ENCODE measurements around the gene JAZF1. TPM values are rescaled to one million over a fixed set of nuclear protein-coding genes. Genes with fewer than 3 reads are reported as not detected.

Gene JAZF1
- total RNA-seq, 1 experiment from 2014 or later: 18.8 TPM

DNA sequence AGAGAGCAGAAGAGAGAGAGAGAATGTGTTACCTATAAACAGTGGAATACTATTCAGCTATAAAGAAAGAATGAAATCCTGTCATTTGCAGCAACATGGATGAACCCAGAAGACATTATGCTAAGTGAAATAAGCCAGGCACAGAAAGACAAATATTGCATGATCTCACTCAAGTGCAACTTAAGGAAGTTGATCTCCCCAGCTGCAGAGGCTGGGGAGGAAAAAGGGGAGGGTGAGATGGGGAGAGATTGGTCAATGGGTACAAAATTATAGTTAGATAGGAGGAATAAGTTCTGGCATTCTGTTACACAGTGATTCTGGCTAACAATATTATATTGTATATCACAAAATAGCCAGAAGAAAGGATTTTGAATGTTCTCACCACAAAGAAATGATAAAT is 11.2 kb upstream of the JAZF1 start:
- DNase-seq (ENCODE audit: low spot score): no peak

DNA sequence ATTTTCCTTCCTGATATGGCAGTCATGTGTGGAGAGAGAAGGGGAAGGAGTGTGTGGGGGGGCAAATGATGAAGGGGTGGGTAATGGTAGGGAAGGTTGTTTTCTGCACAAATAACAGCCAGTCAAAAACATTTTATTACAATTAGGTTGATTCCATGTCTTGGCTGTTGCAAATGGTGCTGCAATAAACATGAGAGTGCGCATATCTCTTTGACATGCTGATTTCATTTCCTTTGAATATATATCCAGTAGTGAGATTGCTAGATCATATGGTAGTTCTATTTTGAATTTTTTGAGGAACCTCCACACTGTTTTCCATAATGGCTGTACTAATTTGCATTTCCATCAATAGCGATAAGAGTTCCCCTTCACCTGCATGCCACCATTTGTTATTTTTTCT is 10.6 kb upstream of the JAZF1 start:
- no peak for DNase-seq (ENCODE audit: low spot score)

DNA sequence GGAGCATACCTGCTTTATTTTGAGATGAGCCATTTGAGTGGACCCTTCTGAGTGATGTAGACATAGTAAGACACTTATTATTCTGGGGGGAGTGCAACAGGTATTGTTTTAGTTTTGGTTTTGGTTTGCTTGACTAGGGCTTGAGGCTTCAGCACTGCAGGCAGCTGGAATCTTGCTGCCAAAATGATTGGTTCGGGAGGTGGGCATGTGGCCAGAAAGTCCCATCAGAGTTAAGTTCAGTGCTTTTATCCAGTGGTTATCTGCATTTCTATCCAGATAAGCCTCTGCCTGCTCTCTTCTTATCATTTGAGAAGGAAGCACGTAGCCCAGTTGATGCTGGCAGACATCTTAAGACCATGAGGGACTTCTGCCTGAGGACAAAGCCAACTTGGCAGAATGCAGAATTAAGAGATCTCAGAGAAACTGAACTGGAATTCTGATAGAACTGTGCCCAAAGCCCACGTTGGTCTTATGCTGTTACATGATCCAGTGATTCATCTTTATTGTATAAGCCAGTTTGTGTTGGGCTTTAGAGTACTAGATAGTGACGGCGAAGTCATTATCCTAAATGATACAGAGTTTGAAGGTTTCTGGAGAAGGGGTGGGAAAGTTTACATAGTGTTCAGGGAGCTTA is 9.6 kb upstream of the JAZF1 start:
- DNase-seq (ENCODE audit: low spot score): no peak

DNA sequence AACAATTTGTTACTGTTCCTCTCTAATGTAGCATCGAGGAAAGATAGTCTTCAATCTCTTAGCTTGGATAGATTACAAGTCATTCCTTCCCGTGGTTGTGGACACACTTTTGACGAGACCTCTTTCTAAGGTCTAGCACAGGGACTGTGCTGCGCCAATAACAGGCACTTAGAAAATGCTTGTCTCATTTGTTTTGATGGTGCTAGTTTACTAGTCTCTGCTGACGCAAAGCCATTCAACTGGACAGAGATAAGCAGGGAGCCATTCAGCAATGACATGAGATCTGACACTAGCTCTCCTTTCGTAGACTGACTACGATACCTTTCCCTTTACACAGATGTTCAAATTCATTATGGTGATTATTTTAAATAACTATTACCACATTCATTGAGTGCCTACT is 6.4 kb upstream of the JAZF1 start:
- no peak for DNase-seq (ENCODE audit: low spot score)

DNA sequence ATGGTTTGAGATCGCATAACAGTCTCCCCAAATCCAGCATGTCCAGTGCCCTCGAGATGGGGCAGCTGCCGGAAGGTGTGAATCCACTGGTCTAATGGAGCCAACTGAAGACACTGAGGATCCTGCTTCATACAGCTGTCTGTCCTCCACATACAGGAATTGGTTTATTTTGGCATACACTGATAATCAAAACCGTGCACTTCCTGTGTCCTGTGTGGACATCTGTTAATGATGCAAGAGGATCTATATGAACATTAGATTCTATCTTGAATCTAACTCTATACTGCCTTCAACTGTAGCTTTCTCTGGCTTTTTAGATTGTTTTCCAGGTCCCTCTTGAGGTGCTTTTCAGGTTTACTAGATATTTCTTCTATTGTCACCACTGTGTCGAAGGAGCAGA is 3.0 kb upstream of the JAZF1 start:
- DNase-seq (ENCODE audit: low spot score): no peak

DNA sequence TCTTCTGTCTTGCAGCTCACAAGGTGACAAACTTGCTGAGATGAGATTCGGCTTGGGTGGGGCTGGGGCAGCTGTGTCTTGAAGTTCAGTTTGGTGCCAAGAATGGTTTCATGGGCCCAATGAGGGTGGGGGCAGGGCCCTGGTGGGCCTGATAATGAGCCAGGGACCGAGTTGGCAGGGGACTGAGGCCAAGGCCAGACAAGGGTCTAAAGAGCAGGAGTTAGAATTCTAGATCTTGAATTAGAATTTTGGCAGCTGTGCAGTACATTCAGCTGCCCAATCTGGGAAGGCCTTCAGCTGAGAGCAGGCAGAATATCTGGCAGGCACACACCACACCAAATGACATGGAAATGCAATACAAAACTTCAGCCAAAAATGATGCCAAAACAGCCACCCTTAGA is 1.5 kb upstream of the JAZF1 start:
- DNase-seq (ENCODE audit: low spot score): no peak

DNA sequence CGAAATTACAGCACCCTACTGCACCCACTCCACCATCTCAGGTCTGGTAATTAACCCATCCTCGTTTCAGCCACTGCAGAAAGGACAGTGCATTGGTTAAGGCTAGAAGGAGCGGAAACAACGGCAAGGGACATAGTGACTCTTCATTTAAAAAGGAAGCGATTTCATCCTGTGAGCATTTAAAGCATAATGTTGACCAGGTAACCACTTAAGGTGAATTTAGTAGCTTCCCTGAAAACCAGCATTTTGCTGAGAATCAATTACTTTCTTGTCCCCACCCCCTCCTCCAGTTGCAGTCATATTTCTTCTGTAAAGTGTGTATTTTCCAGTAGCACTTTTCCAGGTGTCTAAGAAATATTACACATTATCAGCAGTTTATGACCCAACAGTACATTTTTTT is 821 bp upstream of the JAZF1 start:
- DNase-seq (ENCODE audit: low spot score): no peak

DNA sequence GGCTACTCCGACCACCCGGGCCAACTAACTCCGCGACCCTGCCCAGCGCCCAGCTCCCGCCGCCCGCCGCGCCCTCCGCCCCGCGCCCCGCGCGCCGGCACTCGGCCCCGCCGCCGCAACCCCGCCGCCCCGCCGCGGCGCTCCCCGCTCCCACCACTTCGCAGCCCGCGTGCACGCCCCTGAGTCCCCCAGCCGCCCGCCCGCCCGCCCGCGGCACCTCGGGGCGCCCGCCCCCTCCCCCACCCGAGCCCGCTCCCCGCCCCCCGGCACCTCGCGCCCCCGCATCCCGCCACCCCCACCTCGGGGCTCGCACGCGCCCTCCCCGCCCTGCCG is 598 bp downstream of the JAZF1 start:
- no peak for DNase-seq (ENCODE audit: low spot score)

DNA sequence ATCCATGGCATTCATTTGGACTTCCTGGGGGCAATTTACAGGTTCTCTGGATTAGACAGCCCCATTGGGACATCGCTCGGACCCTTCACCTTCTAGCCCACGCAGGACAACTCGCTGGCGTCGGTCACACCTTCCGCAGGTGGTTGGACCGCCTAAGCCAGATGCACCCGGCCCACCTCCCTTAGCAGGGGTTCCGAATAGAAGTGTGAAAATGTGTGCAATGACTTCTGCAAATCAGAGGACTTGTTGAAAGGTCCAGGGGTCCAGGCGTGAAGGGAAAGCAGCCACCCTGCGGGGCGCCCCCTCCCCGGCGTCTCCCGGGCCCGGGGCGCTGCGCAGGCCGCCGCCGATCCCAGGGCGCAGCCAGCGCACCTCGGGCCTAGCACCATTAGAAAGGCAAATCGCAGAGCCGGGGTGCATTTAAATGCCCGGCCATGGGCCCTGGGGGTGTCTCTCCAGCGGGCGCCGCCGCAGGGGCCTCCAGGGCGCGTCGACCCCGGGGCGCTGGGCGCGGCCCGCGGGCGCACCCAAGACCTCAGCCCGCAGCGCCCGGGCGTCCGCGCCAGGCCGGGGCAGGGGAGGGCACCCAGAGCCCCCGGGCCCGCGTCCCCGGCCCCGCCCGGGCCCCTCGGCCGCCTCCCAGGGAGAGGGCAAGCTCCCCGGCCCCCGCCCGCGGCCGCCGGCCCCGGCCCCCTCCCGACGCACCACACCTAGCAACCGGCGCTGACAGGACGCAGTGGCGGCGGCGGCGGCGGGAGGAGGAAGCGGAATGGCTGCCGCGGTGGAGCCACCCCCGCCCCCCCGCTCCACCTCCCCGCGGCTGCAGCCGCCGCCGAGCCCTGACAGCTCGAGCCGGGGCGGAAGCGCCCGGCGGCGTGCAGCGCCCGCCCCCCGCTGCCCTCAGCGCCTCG is 1.2 kb downstream of the JAZF1 start:
- peak; percentile 49 for DNase-seq (ENCODE audit: low spot score)

DNA sequence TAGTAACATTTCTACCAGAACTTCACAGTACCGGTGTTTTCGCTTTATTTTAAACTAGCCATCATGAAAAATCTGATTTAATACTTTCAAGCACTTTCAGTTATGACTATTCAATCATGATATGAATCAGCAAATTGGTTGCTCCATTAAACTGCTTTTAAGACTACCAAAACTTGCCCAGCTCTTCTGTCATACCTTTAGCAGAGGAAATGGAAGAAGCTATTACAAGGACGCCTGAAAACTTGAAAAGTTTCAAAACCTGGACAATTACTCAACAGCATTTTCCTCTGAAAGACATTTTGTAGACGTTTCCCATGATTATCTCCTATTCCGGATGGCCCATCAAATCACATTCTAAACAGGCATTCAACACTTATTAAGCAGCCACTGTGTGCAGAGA is 2.0 kb downstream of the JAZF1 start:
- DNase-seq (ENCODE audit: low spot score): no peak

DNA sequence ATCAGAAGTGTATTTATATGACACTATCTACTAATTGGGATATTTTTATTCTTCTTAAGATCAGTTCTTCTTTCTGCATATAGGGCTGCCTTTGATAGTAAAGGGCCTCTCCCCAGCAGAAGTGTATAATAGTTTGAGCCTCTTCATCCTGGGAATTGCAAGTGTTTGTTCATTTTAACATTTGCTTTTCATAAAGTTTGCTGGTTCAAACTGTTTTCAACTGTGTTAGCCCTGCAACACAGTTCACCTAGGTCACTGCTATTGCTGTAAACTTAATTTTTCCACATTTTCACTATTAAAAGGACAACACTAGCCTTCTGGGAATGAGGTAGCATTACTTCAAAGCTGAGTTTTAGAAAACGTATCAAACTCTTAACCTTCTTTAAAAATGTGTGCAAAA is 2.8 kb downstream of the JAZF1 start:
- DNase-seq (ENCODE audit: low spot score): no peak

DNA sequence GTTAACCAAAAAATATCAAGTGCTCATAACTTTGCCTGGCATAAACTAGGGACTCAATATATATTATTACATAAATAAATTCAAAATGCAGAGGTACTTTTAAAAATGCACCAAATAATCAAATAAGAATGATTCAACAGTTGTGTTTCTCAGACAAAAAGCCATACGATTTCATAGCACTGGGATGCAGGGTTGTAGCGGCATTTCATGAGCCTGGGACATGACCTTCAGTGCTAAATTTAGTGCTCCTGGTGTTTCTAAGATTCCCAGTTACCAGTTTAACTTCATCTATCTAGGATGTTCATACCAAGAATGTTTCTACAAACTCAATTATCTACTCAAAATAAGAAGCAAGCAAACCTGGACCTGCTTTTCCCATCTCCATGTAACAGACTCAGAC is 4.0 kb downstream of the JAZF1 start:
- no peak for DNase-seq (ENCODE audit: low spot score)

DNA sequence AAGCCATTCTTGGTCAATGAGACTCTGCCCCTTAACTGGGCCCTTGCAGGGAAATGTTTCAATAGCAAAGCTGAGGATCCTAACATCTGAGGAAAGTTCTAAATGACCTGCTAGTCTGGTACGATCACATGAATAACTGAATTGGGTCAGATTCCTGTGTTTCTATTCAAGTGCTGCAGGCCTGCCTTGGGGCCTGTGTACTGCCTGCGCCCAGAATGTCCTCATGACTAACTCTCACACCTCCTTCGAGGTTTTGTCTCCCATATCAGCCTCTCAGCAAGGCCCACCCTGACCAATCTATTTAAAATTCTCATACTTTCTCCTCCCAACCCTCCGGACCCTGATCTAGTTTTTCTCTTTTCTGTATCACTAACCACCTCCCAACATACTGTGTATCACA is 4.4 kb downstream of the JAZF1 start:
- no peak for DNase-seq (ENCODE audit: low spot score)

DNA sequence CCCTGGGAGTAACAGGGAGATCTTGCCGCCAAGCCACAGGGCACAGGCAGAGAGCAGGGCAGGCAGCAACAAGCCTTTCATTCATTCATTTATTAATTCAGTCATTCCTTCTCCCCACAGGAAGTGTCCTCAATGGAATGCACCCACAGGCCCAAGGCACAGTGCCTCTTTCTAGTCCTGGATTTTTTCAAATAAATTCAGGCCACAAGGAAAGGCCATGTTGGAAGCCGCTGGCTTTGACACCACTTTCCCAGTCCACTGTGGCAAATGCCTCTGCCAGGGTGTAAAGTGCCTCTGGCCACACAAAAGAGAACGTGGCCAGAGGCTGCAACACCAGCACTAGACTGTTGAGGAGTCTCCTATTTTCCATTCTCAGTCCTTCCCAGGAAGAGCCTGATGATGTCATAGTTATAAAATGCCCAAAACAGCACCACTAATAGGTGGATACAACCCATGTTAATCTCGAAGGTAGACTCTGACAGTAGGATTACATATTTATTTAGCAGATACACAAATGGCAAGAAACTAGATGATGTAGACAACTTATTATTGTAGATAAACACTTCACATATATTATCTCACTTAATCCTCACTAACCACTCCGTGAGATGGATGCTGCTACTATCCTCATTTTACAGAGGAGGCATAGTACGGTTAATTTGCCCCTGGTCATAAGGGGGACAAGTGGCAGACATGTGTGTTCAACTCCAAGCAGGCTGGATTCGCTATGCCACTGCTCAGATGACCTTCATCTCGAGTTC is 5.5 kb downstream of the JAZF1 start:
- peak; percentile 25 for DNase-seq (ENCODE audit: low spot score)

DNA sequence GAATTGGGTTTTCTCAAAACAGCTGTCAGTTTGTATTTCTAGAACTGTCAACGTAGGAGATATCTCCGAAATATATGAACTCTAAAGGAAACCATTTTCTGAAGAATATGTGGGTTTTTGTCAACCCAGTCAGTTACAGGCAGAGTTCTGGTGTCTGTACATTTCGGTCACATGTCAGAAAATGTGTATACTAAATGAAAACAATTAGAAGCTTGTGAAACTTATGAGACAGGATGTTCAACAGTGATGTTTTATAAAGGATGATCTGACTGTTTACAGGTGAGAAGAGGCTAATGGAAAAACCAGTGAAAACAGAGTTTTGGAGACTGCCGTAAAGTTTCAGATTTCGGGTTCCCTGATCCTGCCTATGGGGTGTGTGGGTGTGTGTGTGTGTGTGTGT is 6.2 kb downstream of the JAZF1 start:
- DNase-seq (ENCODE audit: low spot score): no peak

DNA sequence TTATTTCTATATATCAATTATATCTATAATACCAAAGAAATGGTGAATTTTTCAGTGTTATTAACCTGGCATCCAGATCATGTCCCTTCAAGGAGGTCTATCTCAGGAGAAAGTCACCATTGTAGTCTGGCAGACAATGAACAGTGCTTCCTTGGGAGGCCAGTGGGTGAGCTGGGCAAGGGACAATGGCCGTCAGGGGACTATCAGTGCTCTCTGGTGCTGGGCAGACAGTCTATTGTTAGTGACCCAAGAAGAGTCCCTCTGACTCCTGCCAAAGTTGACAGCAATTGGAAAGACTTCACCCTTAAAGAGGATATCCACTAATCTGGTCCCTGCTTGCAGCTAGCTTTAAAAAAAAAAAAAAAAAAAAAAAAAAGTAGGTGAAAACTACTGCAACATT is 7.1 kb downstream of the JAZF1 start:
- no peak for DNase-seq (ENCODE audit: low spot score)

DNA sequence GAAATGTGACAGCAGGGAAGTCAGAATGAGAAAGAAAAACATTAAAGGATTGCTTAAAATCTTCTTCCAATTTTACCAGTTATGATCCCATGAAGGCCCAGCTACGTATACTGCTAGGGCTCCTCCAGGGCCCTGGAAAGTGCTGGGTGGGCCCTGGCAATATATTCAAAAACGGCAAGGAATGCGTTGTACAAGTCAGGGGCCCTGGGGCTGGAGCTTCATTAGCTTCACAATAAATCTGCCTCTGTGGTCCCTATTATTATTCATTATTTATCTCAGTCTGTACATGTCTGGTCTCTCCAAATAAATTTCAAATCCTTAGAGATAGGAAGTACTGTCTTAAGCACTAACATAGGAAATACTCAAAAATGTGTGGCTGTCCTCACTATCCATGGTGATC is 7.6 kb downstream of the JAZF1 start:
- no peak for DNase-seq (ENCODE audit: low spot score)

DNA sequence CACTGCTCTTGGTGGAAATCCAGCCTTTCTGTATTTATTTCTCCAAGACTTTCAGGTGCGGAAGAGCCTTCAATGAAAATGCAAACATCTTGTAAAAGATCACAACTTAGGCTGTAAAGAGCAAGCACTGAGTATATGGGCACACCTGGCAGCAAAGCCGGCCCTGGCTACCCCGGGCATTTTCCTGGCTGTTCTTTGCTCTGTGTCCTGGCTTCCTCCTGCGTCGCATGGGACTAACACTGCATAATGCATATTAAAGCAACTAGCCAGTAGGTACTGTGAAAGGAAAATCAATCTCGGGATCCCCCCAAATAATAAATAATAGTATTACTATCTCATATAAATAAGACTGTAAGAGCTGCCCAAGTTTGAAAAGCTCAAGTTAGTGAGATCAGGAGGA is 9.9 kb downstream of the JAZF1 start:
- no peak for DNase-seq (ENCODE audit: low spot score)

DNA sequence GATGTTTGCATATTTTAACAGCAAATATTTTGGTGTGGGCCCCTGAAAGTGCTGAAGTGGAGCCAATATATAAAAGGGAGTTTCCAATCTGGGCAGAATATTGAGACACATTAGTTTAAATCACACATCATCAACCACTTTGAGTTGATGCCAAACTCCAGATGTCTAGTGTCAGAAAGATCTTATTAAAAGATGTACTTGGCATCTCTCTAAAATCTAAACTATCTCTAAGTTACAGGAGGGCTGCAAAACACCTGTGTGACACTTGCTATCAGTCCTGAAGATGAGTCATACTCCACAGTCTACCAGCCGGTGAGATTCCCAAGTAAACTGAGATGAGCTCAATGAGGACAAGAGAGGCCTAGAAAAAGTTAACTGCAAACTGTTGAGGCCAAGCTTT is 11.4 kb downstream of the JAZF1 start:
- peak; percentile 52 for DNase-seq (ENCODE audit: low spot score)

DNA sequence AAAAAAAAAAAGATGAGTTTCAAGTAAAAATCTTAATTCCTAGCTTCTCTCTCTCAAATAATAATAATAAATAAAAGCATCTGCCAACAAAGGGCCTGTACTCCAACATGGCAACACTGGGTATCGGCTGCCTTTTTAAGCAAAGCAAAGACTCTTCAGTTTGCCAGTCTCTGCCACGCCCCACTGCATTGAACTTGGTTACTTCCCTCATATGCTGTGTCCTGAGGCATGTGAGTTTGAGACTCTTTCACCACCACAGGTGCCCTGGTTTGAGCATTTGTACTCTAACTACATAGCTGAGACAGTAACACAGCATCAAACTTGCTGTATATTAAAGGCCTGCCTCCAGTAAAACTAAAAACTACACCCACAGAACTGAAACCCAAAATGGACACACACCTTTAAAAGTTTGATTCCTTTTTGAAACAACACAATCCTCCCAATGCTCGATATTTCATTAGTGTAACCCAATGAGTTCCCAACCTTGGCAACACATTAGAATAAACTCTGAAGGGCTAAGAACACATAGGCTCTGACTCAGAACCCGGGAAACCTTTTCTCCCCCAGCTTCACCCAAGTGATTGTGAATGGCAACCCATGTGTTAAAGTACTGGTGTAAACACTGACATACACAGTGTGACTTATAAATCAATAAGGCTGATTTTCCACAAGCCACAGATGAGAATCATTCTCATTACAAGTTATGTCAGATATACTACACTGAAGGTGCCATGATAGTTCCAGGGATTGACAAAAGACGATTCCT is 12.0 kb downstream of the JAZF1 start:
- DNase-seq (ENCODE audit: low spot score): no peak

DNA sequence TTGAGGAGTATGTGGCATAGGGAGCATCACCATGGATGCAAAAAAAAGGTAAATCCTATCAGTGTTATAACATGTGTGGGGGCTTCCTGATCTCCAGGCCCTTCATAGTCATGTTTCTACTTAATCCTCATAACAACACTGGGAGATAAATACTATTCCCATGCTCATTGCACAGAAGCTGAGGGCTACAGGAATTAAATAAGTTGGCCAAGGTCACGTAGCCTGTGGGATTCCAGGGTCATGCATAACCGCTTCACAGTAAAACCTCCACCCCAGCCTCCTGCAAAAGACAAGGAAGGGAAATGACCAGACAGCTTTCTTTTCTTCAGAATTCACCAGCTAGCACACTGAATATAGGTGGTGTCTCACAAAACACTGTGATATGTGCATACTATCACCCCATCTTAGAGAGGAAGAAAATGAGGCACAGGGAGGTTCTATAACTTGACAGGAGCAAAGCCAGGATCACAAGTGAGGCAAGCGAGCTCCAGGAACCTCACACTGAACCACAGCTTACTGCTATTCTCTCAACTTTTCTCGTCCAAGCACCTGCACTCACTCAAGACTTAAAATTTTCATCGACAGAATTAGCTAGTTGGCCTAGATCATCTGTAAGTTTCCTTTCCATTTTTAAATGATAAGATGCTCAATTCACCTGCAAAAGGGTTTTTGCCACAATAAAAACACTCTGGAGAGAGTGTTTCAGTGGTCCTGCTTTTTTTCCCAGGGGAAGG is 13.4 kb downstream of the JAZF1 start:
- no peak for DNase-seq (ENCODE audit: low spot score)
